ENCODE data around the gene BTBD16.

The BTBD16 gene

DNA sequence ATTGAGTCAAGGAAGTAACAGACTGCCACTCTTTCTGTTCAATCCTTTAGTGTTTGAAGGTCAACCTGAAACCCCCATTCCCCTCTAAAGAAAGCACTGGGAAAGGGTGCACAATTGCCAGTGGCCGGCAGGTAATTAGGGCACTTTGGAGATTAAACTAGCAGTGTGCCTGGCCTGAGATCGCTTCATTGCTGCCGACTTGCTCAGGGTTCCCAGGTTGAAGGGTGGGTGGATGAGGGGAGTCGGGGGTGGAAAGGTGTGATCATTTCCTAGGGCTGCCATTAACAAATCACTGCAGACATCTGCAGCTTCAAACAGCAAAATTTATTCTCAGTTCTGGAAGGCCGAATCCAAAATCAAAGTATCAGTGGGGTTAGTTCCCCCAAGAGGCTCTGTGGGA, 16.3 kb upstream of the BTBD16 start:
- TF ChIP-seq, protein P1, sequence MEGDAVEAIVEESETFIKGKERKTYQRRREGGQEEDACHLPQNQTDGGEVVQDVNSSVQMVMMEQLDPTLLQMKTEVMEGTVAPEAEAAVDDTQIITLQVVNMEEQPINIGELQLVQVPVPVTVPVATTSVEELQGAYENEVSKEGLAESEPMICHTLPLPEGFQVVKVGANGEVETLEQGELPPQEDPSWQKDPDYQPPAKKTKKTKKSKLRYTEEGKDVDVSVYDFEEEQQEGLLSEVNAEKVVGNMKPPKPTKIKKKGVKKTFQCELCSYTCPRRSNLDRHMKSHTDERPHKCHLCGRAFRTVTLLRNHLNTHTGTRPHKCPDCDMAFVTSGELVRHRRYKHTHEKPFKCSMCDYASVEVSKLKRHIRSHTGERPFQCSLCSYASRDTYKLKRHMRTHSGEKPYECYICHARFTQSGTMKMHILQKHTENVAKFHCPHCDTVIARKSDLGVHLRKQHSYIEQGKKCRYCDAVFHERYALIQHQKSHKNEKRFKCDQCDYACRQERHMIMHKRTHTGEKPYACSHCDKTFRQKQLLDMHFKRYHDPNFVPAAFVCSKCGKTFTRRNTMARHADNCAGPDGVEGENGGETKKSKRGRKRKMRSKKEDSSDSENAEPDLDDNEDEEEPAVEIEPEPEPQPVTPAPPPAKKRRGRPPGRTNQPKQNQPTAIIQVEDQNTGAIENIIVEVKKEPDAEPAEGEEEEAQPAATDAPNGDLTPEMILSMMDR (conservative IDR thresholded peaks at IDR 0.05): no peak
- H3K27ac ChIP-seq: no peak overlapping the region

DNA sequence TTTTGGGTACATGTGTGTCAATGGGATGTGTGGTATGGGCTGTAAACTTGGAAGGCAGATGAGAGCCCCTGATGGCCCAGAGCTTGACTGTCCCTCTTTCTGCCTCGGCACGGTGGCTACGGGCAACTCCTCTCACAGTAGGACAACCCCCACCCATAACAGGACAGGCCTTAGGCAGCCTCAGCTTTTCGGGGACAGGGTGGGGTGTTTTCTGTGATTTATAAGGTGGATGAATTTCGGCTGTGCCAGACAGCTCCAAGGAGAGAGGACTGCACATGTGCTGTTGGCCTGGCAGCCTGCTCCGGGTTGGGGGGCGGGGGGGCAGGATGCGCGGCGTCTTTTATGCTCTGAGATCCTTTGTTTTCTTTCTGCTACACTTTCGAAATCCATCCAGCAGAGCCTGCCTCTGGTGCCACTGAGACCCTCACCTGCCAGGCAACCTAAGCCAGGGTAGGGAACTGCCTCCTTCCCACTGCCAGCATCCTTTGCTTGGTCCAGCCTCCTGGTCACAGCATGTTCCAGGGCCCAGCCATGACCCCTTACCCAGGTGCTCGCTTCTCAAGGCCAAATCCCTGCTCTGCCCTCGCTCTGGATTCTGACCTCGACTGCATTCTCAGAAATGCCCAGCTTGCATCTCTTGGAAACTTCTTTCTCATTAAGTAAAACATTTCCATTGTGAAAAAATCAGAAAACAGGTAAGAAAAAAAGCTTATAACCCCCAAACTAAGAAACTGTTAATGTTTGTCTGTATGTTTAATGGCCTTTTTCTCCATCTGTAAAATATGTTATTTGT, 15.4 kb upstream of the BTBD16 start:
- TF ChIP-seq, protein P1 (conservative IDR thresholded peaks at IDR 0.05): no peak
- no peak overlapping the region for H3K27ac ChIP-seq

DNA sequence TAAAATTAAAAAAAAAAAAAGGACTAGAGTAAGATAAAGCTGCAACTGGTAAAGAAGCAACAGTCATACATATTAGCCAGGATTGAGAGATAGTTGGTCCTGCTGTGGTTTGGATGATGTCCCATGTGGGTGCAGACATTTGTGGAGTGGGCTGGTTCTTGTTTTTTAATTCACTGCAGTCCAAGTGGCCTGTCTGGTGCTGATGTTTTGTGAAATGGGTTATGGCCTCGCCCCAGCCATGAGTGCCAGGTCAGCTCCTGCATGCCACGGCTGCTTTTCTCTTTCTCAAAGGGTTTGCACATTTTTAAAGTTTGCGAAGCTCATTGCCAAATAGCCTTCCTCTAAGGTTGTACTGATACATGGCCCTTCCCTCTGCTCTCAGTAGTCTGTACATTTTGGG, 14.1 kb upstream of the BTBD16 start:
- H3K27ac ChIP-seq: no peak overlapping the region
- TF ChIP-seq, protein P1 (conservative IDR thresholded peaks at IDR 0.05): no peak

DNA sequence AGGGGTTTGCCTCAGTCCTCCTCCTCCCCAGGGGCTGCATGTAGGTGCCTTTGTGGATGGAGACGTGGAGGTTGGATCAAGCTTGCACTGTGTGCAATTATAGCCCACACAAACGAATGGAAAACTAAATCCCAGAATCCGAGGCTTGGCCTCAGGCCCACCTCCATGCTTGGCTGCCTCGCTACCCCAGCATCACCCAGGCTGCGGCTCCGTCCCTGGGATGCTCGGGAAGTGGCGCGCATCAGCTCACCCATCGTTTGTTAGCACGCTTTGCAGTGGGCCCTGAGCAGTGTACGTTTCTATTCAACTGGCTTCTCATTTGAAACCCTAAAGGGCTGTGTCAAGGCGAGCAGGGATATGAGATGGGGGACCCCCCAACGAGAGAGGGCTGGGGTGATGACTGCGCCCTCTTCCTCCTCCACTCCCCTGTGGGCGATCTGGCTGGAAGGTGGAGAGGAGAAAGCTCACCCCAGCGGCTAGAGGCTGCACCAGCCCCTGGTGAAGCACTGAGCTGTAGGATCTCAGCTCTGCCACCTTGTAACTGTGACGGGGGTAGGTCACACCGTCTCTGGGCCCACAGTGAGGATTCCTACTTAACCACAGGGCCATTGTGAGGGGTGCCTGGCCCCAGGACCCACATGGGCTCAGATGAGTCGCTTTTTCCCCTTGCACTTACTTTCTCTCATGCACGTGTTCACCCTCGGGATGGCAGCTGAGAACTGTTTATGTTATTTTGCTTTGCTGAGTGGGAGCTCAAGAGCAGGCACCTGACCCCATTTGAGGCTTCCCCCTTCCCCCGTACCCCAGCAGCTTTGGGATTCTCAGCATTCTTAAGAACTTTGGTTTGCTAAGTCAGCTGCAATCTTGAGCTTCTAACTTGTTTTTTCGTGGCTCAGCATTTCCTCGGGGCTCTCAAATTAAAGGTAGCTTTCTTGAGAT, 12.7 kb upstream of the BTBD16 start:
- TF ChIP-seq, protein P1 (conservative IDR thresholded peaks at IDR 0.05): no peak
- no peak overlapping the region for H3K27ac ChIP-seq

DNA sequence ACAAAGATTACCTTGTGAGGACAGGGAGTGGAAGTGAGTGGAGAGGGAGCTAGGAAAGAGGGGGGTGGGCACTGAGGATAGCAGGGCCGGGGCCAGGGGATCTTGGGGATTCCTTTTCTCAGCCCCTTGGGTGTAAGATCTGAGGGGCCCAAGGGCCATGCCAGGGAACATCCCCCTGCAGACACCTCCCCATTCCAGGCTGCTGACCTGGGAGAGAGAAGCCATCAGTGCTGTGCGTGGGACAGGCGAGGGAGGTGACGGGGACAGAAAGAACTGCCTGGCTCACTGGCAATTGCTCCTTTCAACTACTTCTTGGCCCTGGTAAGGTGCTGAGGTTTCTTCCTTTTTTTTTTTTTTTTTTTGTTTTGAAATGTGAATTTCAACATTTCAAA, 12.0 kb upstream of the BTBD16 start:
- no peak overlapping the region for H3K27ac ChIP-seq
- TF ChIP-seq, protein P1 (conservative IDR thresholded peaks at IDR 0.05): no peak

DNA sequence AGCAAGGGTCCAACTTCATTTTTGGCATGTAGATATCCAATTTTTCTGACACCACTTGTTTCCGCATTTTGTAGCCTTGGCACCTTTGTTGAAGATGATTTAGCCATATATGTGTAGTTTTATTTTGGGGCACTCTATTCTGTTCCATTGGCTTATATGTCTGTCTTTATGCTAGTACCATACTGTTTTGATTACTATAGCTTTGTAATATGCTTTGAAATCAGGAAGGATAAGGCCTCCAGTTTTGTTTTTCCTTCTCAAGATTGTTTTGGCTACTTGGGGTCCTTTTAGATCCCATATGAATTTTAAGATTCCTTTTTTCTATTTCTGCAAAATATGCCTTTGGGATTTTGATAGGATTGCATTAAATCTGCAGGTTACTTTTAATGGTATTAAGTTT, 9.5 kb upstream of the BTBD16 start:
- no peak overlapping the region for H3K27ac ChIP-seq
- TF ChIP-seq, protein P1 (conservative IDR thresholded peaks at IDR 0.05): no peak

DNA sequence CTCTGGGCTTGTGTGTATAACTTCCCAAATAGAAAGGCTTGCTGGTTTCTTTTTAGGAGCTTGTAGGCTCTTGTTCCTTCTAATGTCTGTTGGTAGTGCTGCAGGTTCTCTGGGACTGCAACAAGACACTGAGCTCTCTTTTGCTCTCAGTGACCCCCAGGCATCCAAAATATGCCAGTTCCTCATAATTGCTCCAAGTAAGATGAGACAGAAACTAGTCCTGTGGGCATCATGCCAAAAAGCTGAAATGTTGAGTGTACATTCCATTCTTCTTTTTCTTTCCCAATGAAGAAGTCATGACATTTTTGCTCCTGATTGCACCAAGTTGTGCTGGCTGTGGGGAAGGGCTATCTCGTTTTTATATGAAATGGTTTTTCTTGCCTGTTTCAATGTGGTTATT, 7.1 kb upstream of the BTBD16 start:
- no peak overlapping the region for H3K27ac ChIP-seq
- TF ChIP-seq, protein P1 (conservative IDR thresholded peaks at IDR 0.05): no peak
